HFF-Myc (cell line): ENCODE measurements around the gene RPL22L1.

Experiments used
- DNase-seq: peaks from one replicate; pipeline ENCODE4 v3.0.0-alpha.2; 2011; ENCODE audit warnings: low read depth; ENCODE audit errors: extremely low read depth
- H3K4me3 ChIP-seq: replicated peaks from 2 replicates; pipeline ENCODE4 v1.5.1; 2011; ENCODE audit warnings: low read depth, mild to moderate bottlenecking, control low read depth, low read length
- TF ChIP-seq, protein P1 (sequence below): IDR thresholded peaks from 2 replicates; pipeline ENCODE4 v1.5.1; 2012; ENCODE audit warnings: mild to moderate bottlenecking, low read depth, low read length, control low read depth; ENCODE audit errors: missing control alignments

The RPL22L1 gene

DNA sequence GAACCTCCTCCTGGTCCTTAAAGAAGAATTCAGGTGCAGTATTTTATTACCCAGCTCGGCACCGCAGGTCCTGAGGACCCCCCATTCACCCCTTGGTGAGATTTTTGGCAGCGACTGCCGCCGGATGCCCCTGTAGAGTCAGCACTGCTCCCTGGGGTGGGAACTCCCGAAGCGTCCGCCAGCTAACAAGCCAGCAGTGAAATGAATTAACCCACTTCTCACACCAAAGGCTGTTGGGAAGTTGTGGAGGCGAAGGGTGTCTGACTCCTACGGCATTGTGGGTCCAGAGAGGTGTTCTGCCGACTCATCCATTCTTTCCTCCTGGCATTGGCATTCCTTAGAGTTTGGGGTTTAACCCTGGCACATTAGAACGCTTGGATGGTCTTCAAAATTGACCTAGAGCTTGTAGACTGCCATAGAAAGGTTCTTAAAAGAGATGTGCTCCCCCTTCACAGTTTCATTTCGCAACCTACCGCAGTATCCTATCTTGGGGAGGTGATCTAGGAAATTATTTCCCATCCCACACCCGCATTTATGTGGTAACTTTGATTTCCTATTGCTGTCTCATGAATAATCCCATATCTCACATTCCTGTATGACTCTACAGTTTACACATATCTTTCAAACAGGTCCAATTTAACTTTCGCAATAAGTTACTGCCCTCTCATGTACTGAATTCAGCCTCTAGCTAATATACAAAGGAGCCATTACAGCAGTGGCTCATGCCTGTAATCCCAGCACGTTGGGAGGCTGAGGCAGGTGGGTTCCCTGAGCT lies 39.3 kb upstream of the RPL22L1 start:
- no peak overlapping the region for H3K4me3 ChIP-seq
- TF ChIP-seq, protein P1, sequence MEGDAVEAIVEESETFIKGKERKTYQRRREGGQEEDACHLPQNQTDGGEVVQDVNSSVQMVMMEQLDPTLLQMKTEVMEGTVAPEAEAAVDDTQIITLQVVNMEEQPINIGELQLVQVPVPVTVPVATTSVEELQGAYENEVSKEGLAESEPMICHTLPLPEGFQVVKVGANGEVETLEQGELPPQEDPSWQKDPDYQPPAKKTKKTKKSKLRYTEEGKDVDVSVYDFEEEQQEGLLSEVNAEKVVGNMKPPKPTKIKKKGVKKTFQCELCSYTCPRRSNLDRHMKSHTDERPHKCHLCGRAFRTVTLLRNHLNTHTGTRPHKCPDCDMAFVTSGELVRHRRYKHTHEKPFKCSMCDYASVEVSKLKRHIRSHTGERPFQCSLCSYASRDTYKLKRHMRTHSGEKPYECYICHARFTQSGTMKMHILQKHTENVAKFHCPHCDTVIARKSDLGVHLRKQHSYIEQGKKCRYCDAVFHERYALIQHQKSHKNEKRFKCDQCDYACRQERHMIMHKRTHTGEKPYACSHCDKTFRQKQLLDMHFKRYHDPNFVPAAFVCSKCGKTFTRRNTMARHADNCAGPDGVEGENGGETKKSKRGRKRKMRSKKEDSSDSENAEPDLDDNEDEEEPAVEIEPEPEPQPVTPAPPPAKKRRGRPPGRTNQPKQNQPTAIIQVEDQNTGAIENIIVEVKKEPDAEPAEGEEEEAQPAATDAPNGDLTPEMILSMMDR, result no peak
- DNase-seq, result no peak

GRCh38 chr3:170908235-170909116 lies 38.5 kb upstream of the RPL22L1 start, which contains the start of gene EIF5A2:
Gene EIF5A2, minus strand, starts transcription at chr3:170908637. Its CDS starts 831 bp downstream, at chr3:170907806.
- TF ChIP-seq, protein P1, result no peak
- DNase-seq, result peak; percentile 94
- peak within 1 kb of the TSS; percentile 51 for H3K4me3 ChIP-seq

- DNase-seq, result no peak
- H3K4me3 ChIP-seq, result peak overlapping the region; percentile 51
- TF ChIP-seq, protein P1, result no peak
Observed at GRCh38 chr3:170907637-170908234, 37.7 kb upstream of the RPL22L1 start.

DNA sequence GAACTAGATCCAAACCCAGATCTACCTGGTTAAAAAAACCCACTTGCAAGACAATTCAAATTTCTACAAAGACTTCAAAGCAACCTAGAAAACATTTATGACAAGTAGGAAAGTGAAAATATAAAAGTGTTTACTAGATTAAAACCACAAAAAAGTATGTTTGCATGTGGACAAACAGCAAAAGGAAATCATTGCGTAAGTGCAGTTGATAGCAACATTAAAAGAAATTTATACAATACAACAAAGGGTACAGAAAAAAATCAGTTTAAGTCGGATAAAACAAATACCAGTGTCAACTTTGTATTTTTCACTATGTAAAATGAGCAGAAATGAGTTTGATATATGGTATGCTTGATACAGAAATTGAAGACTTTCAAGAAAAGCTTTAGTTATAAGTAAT lies 35.9 kb upstream of the RPL22L1 start:
- TF ChIP-seq, protein P1, result no peak
- H3K4me3 ChIP-seq, result no peak overlapping the region
- DNase-seq, result no peak

- TF ChIP-seq, protein P1, result no peak
- no peak for DNase-seq
- no peak overlapping the region for H3K4me3 ChIP-seq
Observed at GRCh38 chr3:170903123-170903522, 33.1 kb upstream of the RPL22L1 start.

GRCh38 chr3:170899455-170899854 lies 29.5 kb upstream of the RPL22L1 start:
- TF ChIP-seq, protein P1, result no peak
- no peak for DNase-seq
- H3K4me3 ChIP-seq, result no peak overlapping the region
